Measurements from ENCODE around the gene PDE4D.

- TF ChIP-seq CTCF (conservative IDR thresholded peaks at IDR 0.05 in 1 of 2, IDR thresholded peaks at IDR 0.05 in 1 of 2; ENCODE audit: extremely low read depth in 1 of 2, insufficient read depth in 1 of 2, low read depth in 1 of 2, low read length in 2 of 2) = no peak
- no peak for TF ChIP-seq EZH2 (IDR thresholded peaks at IDR 0.05; ENCODE audit: borderline replicate concordance, low read length)
Observed at GRCh38 chr5:59467969-59468368, 425.6 kb downstream of the PDE4D start.
